Stromal cell of bone marrow (primary cell): ENCODE results near the gene MSTN.

Experiments
- DNase-seq: peaks from one replicate; pipeline ENCODE4 v3.0.0-alpha.2; 2012; ENCODE audit warnings: low read depth

MSTN gene

GRCh38 chr2:190062601-190063000, at the start of gene MSTN:
MSTN (minus strand) TSS chr2:190062729; CDS start chr2:190062596, 133 bp downstream.
- no peak for DNase-seq

- DNase-seq: no peak
These were observed 48.6 kb upstream of the MSTN start for GRCh38 chr2:190111166-190111565.

- DNase-seq: no peak
These were observed 48.2 kb upstream of the MSTN start for GRCh38 chr2:190110699-190111098.

GRCh38 chr2:190110131-190110530, 47.6 kb upstream of the MSTN start:
- DNase-seq: no peak

- no peak for DNase-seq
These were observed 44.9 kb upstream of the MSTN start for GRCh38 chr2:190107409-190107808.

GRCh38 chr2:190106783-190107182, 44.3 kb upstream of the MSTN start:
- no peak for DNase-seq

GRCh38 chr2:190105554-190105953, 43.0 kb upstream of the MSTN start:
- DNase-seq: no peak

- DNase-seq: no peak
These were observed 40.6 kb upstream of the MSTN start for GRCh38 chr2:190103144-190103543.

- DNase-seq: no peak
These were observed 37.6 kb upstream of the MSTN start for GRCh38 chr2:190099890-190100697.

GRCh38 chr2:190098851-190099250, 36.3 kb upstream of the MSTN start:
- DNase-seq: no peak

GRCh38 chr2:190097115-190097514, 34.6 kb upstream of the MSTN start:
- DNase-seq: no peak

- no peak for DNase-seq
These were observed 31.9 kb upstream of the MSTN start for GRCh38 chr2:190094316-190094871.

GRCh38 chr2:190093793-190094192, 31.3 kb upstream of the MSTN start:
- peak; percentile 44 for DNase-seq

- no peak for DNase-seq
These were observed 27.6 kb upstream of the MSTN start for GRCh38 chr2:190090148-190090547.

- peak; percentile 59 for DNase-seq
These were observed 26.4 kb upstream of the MSTN start for GRCh38 chr2:190088917-190089316.

GRCh38 chr2:190084704-190085103, 22.2 kb upstream of the MSTN start:
- DNase-seq: no peak

GRCh38 chr2:190082118-190082517, 19.6 kb upstream of the MSTN start:
- no peak for DNase-seq

- DNase-seq: no peak
These were observed 18.1 kb upstream of the MSTN start for GRCh38 chr2:190080527-190081049.

GRCh38 chr2:190079160-190079559, 16.6 kb upstream of the MSTN start:
- DNase-seq: no peak

GRCh38 chr2:190075623-190076022, 13.1 kb upstream of the MSTN start:
- DNase-seq: no peak

GRCh38 chr2:190069936-190070696, 7.6 kb upstream of the MSTN start:
- peak; percentile 47 for DNase-seq

- DNase-seq: no peak
These were observed 6.2 kb upstream of the MSTN start for GRCh38 chr2:190068764-190069163.

- DNase-seq: no peak
These were observed 3.3 kb upstream of the MSTN start for GRCh38 chr2:190065839-190066238.
